HL-60 (cell line): Measurements from ENCODE around the gene CLCF1.

Experiments
- CTCF ChIP-seq: IDR thresholded peaks from one replicate; pipeline ENCODE4 v1.5.1; 2011; ENCODE audit warnings: low read length, control low read depth, inconsistent platforms; ENCODE audit not compliant: insufficient read depth
- GABPA ChIP-seq: IDR thresholded peaks from 2 replicates; pipeline ENCODE4 v1.6.1; 2012; ENCODE audit warnings: low read depth
- POLR2AphosphoS5 ChIP-seq: IDR thresholded peaks from 2 replicates; pipeline ENCODE4 v1.6.1; 2012; ENCODE audit warnings: low read depth
- REST ChIP-seq: IDR thresholded peaks from 2 replicates; pipeline ENCODE4 v1.6.1; 2012; ENCODE audit warnings: low read depth; ENCODE audit not compliant: insufficient replicate concordance

- no peak for TF ChIP-seq CTCF
- no peak for TF ChIP-seq REST
- no peak for TF ChIP-seq POLR2AphosphoS5
- no peak for TF ChIP-seq GABPA
These were observed 36.1 kb downstream of the CLCF1 start for GRCh38 chr11:67337257-67337656.
